GM12865 (cell line): ENCODE measurements around the gene BFSP1.

Experiments used
- DNase-seq: peaks from one replicate; pipeline ENCODE4 v3.0.0; 2010; ENCODE audit warnings: low read depth
- H3K4me3 ChIP-seq: 2 replicates; pipeline ENCODE4 v1.5.1; 2011; ENCODE audit warnings: mild to moderate bottlenecking, low read depth, low read length, control low read depth
- CTCF ChIP-seq: IDR thresholded peaks from 2 replicates; pipeline ENCODE4 v1.5.1; 2011; ENCODE audit warnings: low read length, control low read depth, low read depth, inconsistent platforms; ENCODE audit not compliant: insufficient read depth; ENCODE audit errors: missing control alignments

The BFSP1 gene

GRCh38 chr20:17481661-17482060 is 49.5 kb downstream of the BFSP1 start:
- no peak for DNase-seq
- no peak overlapping the region for H3K4me3 ChIP-seq
- no peak for TF ChIP-seq CTCF

GRCh38 chr20:17480696-17481095 is 50.5 kb downstream of the BFSP1 start:
- DNase-seq: no peak
- TF ChIP-seq CTCF: no peak
- no peak overlapping the region for H3K4me3 ChIP-seq

DNA sequence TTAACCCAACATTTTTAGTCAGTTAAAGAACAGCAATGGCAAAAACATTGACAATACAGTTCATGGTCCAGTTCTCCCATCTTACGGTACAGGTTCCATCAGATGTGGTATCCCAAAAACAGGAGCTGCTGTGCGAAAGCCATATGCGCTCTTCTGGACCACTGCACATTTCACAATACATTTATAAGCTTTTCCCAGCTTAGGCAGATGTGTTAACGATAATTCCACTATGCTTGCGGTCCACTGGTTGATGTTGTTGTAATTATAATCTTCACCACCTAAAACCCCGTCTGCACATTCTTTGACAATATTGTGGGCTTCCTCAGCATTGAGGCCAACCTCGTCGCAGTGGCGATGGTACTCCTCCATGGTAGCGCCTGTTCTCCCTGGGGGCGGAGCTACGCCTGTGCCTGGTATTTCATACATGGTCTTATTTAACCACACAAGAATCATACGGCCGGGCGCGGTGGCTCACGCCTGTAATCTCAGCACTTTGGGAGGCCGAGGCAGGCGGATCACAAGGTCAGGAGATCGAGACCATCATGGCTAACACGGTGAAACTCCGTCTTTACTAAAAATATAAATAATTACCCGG is 52.0 kb downstream of the BFSP1 start:
- TF ChIP-seq CTCF: no peak
- no peak for DNase-seq
- no peak overlapping the region for H3K4me3 ChIP-seq

DNA sequence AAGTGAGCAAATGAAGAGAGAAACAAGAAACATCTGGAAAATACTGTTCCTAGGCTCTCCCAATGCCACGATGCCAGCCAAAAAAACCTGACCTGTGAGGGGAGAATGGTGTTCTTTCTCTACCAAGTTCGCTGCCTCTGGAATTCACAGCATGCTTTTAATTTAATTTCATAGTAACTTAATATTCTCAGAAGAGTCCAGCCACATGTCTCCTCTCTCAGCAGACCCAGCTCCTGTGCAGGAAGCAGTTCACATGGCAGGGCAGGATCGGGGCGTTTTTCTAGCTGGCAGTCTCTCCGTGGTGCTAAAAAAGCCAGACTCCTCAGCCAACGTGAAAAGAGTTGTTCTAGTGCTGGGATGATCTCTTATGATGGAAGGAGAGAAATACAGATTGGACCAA is 57.5 kb downstream of the BFSP1 start:
- no peak overlapping the region for H3K4me3 ChIP-seq
- no peak for TF ChIP-seq CTCF
- DNase-seq: no peak

DNA sequence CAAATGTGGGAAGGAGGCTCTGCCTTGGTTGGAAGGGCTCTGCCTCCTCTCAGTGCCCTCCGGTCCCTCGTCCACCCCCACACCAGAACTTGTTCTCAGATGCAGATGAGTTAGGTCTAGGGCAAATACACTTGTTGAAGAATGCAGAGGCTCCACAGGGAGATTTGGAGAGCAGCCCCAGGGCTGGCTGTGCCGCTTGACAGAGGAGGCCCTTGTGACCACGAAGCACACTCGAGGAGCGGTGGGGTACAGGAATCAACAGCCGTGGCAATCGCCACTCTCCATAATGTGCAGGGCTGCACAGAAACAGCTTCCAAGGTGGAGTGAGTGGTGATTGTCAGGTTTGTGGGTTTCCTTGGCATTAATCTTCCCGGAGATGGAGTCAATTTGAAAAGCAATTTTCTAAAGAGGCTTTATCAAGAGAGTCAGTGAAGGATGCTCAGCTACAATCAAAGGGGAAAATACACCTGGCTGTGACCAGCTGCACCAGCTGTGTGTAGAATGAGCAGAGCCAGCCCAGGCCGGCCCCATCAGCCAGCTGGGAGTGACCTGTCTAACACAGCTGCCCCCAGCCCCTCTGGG is 59.5 kb downstream of the BFSP1 start:
- no peak overlapping the region for H3K4me3 ChIP-seq
- no peak for DNase-seq
- no peak for TF ChIP-seq CTCF

DNA sequence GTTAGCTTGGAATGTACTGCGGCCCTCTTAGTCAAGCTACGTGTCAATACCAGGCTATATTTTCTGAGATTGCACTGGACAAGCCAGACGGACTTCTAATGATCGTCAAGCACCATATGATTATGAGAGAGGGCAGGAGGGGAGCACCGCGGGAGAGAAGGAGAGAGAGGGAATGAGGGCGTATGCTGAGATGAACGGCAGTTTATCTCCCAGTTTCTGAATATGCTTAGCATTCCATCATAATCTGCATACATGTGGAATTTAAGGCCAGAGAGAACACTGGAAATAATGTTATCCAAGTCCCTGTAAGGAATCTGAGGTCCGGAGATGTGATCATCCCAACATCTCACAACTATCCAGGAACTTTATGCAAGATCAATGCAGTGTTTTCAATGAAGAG is 60.2 kb downstream of the BFSP1 start:
- H3K4me3 ChIP-seq: no peak overlapping the region
- no peak for DNase-seq
- no peak for TF ChIP-seq CTCF

DNA sequence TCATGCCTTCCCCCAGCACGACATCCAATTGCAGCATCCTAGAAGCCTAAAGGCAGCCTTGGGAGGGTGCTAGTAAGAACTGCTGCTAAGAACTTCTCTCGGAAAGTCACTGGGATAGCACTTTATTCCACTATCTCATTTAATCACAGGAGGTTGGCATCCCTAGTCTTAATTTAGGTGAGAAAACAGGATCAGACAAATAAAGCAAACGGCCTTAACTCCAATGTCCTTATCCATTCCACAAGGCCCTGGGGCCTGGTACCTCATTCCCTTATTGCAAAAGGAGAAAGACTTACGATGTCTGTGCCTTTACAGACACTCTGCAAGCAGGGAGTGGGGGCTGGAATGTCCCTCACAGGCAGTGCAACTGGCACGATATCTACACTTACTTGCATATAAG is 60.7 kb downstream of the BFSP1 start:
- DNase-seq: no peak
- no peak for TF ChIP-seq CTCF

More for the DNA sequence above, 60.7 kb downstream of the BFSP1 start:
- H3K4me3 ChIP-seq: no peak overlapping the region
